Heart right ventricle (tissue), 16 donors: ENCODE measurements around the gene TRABD2B. TPM values are rescaled to one million over a fixed set of nuclear protein-coding genes. Genes with fewer than 3 reads are reported as not detected.

Source experiments
- ATAC-seq, 8 donors: fragments of 200-7000 bp; cut with Tn5 transposase; one replicate each; pipeline ENCODE4 v1.9.1; 2020; ENCODE audit warnings: mild to moderate bottlenecking in 8 of 8, moderate library complexity in 8 of 8, moderate number of reproducible peaks in 1 of 8
- DNase-seq, 2 donors: peaks; one replicate each; pipeline ENCODE4 v3.0.0-alpha.2; 2020
- H3K27ac ChIP-seq, 10 donors: fragments of 200-600 bp; sonication (generic) in 2 of 10; one replicate each; pipeline versions ENCODE4 v1.5.0 to v1.8.0; 2020 to 2022; ENCODE audit warnings: mild to moderate bottlenecking in 3 of 10
- H3K27me3 ChIP-seq, 7 donors: fragments of 200-600 bp; one replicate each; pipeline ENCODE4 v1.8.0; 2021 to 2022; ENCODE audit warnings: mild to moderate bottlenecking in 2 of 7
- H3K36me3 ChIP-seq, 9 donors: fragments of 200-600 bp; sonication (generic) in 1 of 9; one replicate each; pipeline versions ENCODE4 v1.5.0 to v1.8.0; 2020 to 2022; ENCODE audit warnings: mild to moderate bottlenecking in 2 of 9
- H3K4me1 ChIP-seq, 9 donors: fragments of 200-600 bp; sonication (generic) in 1 of 9; one replicate each; pipeline versions ENCODE4 v1.5.0 to v1.8.0; 2020 to 2022; ENCODE audit warnings: mild to moderate bottlenecking in 4 of 9
- H3K4me3 ChIP-seq, 10 donors: fragments of 200-600 bp; sonication (generic) in 2 of 10; one replicate each; pipeline versions ENCODE4 v1.5.0 to v1.8.0; 2020 to 2022; ENCODE audit warnings: mild to moderate bottlenecking in 7 of 10, moderate library complexity in 2 of 10
- H3K9me3 ChIP-seq, 11 donors: fragments of 200-600 bp in 10 of 11; sonication (generic) in 2 of 11; one replicate each; pipeline versions ENCODE4 v1.5.0 to v1.8.0; 2013 to 2022; ENCODE audit warnings: mild to moderate bottlenecking in 2 of 11, control low read depth in 1 of 11, moderate library complexity in 1 of 11
- WGBS, 2 donors: extraction: QIAGEN DNeasy Blood & Tissue Kit; methylation state at CpG; one replicate each; pipeline ENCODE4 v1.1.7; 2013; ENCODE audit warnings: inconsistent platforms in 1 of 2; 5-methylcytosine and 5-hydroxymethylcytosine counted together
- intact Hi-C, 10 donors: fragments of 100-400 bp; cut with DNase I; formaldehyde crosslinking; loops; one replicate each; pipeline versions ENCODE4 v1.11.1 to v1.14.2; 2022
- polyA plus RNA-seq, 2 donors: library from polyadenylated mRNA; stranded (reverse); fragments of 200-250 nt; gene quantifications; one replicate each; pipeline ENCODE4 v1.2.3, GENCODE V29; 2013
- total RNA-seq, 10 donors: library from RNA; stranded (reverse); fragmentation: NEBNext Ultra II Directional in 3 of 10; extraction: Animal tissue kit (Norgen Biotek cat#: 25700) in 3 of 10; gene quantifications; one replicate each; pipeline versions ENCODE4 v1.2.1 to v1.2.4, GENCODE V29; 2021 to 2023
- TF ChIP-seq, protein P1 (sequence below), 9 donors: fragments of 200-600 bp; sonication (generic) in 2 of 9; IDR thresholded peaks; one replicate each; pipeline versions ENCODE4 v1.5.0 to v1.8.0; 2021 to 2022; ENCODE audit warnings: antibody characterized with exemption in 9 of 9, mild to moderate bottlenecking in 5 of 9, moderate library complexity in 1 of 9
- donor health status: Arrhythmogenic right ventricular cardiomyopathy.
- donor health status: ischemic (EF 13 %, LVEDD 7.1; RV severe dilation, severe dysfunction).
- donor health status: healthy with polysubstance abuse.
- donor health status: DM: no; HTN: yes; CAD: no.
- donor health status: DM: no; HTN: no; CAD: no.
- donor health status: ischemic (EF 25% LVEDD 6.9; RV normal size, moderate dysfunction).
- donor health status: ischemic (EF 25% LVEDD 5.7; RV mildly dilated, moderate dysfunction).
- donor health status: healthy.
- donor health status: DM: yes; HTN: yes; CAD: no.
- donor health status: Ischemic cardiomyopathy.
- donor health status: ischemic (EF 35%, LVEDD 5.7; RV mildly dilated, moderate dysfunction).
- donor health status: nonischemic (EF 11% LVEDD 7.7; RV severe dilation, severe dysfunction).
- donor health status: DM: yes; HTN: yes; CAD: no.
- donor health status: PGD.
- donor health status: ischemic (EF 29% LVEDD 5.4; RV normal size, mild dysfunction).
- donor health status: nonischemic (EF 23%, LVEDD 6.1; RV moderate dilation, normal function).

TRABD2B gene
- total and polyA plus RNA-seq, 12 donors: 0.21 to 1.1 (median 0.53) TPM

DNA sequence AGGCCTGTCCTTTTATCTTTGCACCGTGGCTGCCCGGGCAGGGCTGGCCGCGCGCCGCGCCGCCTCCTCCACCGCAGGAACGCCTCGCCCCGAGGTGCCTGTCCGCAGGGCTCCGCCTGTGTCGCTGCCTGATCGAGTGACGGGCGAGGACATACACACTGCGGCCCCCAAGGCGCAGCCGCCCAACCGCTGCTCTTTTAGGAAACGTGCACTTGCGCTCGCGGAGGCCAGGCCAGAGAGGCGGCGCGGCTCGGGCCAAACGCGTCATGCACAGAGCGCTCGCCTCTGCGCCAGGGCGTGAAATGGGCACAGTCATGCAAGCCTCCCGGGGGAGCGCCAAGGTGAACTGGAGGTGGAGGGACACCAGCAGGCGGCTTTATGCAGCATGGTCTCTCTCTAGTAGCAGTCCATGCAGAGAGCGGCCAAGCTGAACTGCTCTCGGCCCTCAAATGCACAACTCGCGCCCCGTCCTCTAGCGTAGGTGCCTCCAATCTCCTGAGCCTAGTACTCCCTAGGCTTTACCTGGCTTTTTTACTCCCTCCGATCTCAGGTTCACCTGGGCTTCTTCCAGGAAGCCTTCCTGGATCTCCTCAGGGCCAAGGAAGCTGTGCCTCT is 12.9 kb downstream of the TRABD2B start:
- Histone ChIP-seq H3K9me3 (no peaks in the 10 kb centered on the region), H3K4me1 (peaks cover 7 to 47% (median 30%) of the 10 kb centered on the region in 9 donors), H3K27ac (no peak overlapping the region), H3K27me3 (peaks cover 0 to 30% (median 0%) of the 10 kb centered on the region in 7 donors), H3K36me3 (no peaks in the 10 kb centered on the region), H3K4me3 (peak overlapping the region in 8 of 10 donors; percentile 2 to 38 (median 18))
- ATAC-seq (peak in 7 of 8 donors; percentile 32 to 80 (median 59)), DNase-seq (peak; percentile 19 to 57)
- TF ChIP-seq, protein P1, sequence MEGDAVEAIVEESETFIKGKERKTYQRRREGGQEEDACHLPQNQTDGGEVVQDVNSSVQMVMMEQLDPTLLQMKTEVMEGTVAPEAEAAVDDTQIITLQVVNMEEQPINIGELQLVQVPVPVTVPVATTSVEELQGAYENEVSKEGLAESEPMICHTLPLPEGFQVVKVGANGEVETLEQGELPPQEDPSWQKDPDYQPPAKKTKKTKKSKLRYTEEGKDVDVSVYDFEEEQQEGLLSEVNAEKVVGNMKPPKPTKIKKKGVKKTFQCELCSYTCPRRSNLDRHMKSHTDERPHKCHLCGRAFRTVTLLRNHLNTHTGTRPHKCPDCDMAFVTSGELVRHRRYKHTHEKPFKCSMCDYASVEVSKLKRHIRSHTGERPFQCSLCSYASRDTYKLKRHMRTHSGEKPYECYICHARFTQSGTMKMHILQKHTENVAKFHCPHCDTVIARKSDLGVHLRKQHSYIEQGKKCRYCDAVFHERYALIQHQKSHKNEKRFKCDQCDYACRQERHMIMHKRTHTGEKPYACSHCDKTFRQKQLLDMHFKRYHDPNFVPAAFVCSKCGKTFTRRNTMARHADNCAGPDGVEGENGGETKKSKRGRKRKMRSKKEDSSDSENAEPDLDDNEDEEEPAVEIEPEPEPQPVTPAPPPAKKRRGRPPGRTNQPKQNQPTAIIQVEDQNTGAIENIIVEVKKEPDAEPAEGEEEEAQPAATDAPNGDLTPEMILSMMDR (IDR thresholded peaks at IDR 0.05): no peak
- 19 to 20% methylated on average over 46 of the region's 46 CpGs for WGBS, 2 donors
- intact Hi-C loops: loop anchor here in 1 of 10 donors (10.0 kb wide), 1 partner anchor 249 kb away; no protein-coding TSS in a partner anchor

DNA sequence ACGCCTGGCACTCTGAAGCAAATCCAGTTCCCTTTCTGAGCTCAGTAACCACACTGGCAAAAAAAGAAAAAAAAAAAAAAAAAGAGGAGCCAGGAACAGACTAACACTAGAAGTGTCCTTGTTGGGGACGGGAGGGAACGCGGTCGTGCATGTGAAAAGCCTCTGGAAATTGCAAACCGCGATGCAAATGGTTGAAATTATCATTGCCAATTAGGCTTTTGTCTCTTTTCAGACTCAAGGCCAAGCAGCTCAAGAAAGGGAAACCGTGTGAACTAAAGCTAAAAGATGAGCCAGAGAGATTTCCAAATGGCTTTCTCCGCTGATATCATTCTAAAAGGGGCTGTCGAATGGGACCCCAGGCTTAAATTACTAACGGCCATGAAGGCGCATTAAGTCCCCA is 13.5 kb downstream of the TRABD2B start:
- no peak overlapping the region for H3K27ac ChIP-seq
- H3K36me3 ChIP-seq: no peaks in the 10 kb centered on the region
- WGBS, 2 donors: 54 to 63% methylated on average over 12 of the region's 12 CpGs
- H3K4me3 ChIP-seq: peak overlapping the region in 5 of 10 donors; percentile 10 to 38 (median 27)
- TF ChIP-seq, protein P1 (IDR thresholded peaks at IDR 0.05): no peak
- intact Hi-C loops: loop anchor here in 1 of 10 donors (10.0 kb wide), 1 partner anchor 249 kb away; no protein-coding TSS in a partner anchor
- ATAC-seq (no peak), DNase-seq (no peak)
- H3K4me1 ChIP-seq: peaks cover 7 to 47% (median 30%) of the 10 kb centered on the region in 9 donors
- H3K27me3 ChIP-seq: peaks cover 0 to 30% (median 0%) of the 10 kb centered on the region in 7 donors
- no peaks in the 10 kb centered on the region for H3K9me3 ChIP-seq

DNA sequence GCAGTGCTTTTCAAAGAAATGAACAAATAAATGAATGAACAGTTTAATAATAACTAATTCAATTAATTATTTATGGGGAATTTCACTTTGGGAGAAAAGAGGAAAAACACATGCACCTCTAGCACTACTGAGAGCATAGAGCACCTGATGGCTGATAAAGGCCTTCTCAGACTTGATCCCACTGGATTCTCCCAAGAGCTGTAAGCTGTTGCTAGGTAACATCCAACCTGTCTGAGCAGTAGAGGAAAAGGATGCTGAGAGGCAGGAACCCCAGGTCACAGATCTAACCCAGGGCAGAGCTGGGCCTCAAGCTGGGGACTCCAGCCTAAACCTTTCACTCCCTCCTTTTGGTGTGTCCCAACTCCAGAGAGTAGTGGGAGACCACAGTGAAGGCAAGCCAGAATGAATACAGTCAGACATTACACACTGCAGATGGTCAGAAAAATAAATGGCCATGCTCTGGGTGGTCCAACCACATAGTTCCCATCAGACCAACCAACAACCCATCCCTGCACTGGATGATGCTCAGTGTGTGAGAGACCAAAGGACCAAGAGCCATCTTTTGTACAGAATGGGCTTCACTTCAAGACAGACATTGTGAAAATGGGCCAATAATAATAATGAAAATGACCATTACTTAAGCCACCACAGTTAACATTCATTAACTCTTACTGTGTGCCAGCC is 15.4 kb downstream of the TRABD2B start:
- TF ChIP-seq, protein P1 (IDR thresholded peaks at IDR 0.05): no peak
- Histone ChIP-seq H3K4me1 (peaks cover 7 to 33% (median 24%) of the 10 kb centered on the region in 9 donors), H3K36me3 (no peaks in the 10 kb centered on the region), H3K27ac (no peak overlapping the region), H3K4me3 (no peak overlapping the region), H3K27me3 (peaks cover 0 to 30% (median 0%) of the 10 kb centered on the region in 7 donors), H3K9me3 (no peaks in the 10 kb centered on the region)
- intact Hi-C loops: loop anchor here in 1 of 10 donors (10.0 kb wide), 1 partner anchor 247 kb away; no protein-coding TSS in a partner anchor
- ATAC-seq (no peak), DNase-seq (no peak)

DNA sequence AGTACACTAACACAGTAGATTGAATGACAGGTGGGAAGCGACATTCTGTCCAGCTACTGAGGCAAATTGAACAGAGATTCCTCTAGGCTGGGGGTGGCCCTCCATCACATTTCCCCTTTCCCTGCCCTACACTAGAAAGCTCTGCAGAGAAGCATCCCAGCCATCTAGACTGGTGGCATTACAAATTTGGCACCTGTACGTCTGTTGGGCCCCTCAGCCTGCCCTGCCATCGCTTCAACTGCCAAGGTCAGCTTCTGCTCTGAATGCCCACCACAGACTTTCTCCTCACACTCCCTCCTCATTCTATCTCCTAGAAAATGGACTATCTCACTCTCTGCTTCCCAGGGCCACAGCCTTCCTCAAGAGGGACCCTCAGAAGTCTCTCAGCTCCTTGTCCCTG is 16.7 kb downstream of the TRABD2B start:
- H3K36me3 ChIP-seq: no peaks in the 10 kb centered on the region
- intact Hi-C loops: loop anchor here in 1 of 10 donors (10.0 kb wide), 1 partner anchor 246 kb away; no protein-coding TSS in a partner anchor
- no peak overlapping the region for H3K4me3 ChIP-seq
- TF ChIP-seq, protein P1 (IDR thresholded peaks at IDR 0.05): no peak
- peaks cover 0 to 30% (median 0%) of the 10 kb centered on the region in 7 donors for H3K27me3 ChIP-seq
- DNase-seq (no peak), ATAC-seq (no peak)
- no peak overlapping the region for H3K27ac ChIP-seq
- 90 to 100% methylated on average over 3 of the region's 3 CpGs for WGBS, 2 donors
- H3K9me3 ChIP-seq: no peaks in the 10 kb centered on the region
- H3K4me1 ChIP-seq: peaks cover 0 to 20% (median 14%) of the 10 kb centered on the region in 9 donors
